Keratinocyte (primary cell): ENCODE measurements around the gene DNAH12. TPM values are rescaled to one million over a fixed set of nuclear protein-coding genes. Genes with fewer than 3 reads are reported as not detected.

ENCODE experiments used
- DNase-seq: peaks from one replicate; pipeline ENCODE4 v3.0.0-alpha.2; 2011; ENCODE audit warnings: low read depth, missing footprints, low spot score
- FAIRE-seq: peaks from 2 replicates; lab custom pipeline; 2011; peaks lifted over from hg19 to GRCh38; lab: Jason Lieb, UNC
- H2AFZ ChIP-seq: 2 replicates; pipeline ENCODE4 v1.6.0; 2012; ENCODE audit warnings: low read length, control low read depth, inconsistent platforms; ENCODE audit not compliant: control insufficient read depth
- H3K27ac ChIP-seq: 2 replicates; pipeline ENCODE4 v1.5.1; 2011; ENCODE audit warnings: low read length; ENCODE audit not compliant: control insufficient read depth, insufficient read depth
- H3K27me3 ChIP-seq: 3 replicates; pipeline ENCODE4 v1.6.0; 2011; ENCODE audit warnings: low read length; ENCODE audit not compliant: control insufficient read depth, insufficient read depth; ENCODE audit errors: extremely low read depth
- H3K36me3 ChIP-seq, 2 experiments: 2 replicates in 1 of 2; 3 replicates in 1 of 2; pipeline ENCODE4 v1.5.1; 2011; ENCODE audit warnings: low read length in 2 of 2, mild to moderate bottlenecking in 1 of 2; ENCODE audit not compliant: control insufficient read depth in 2 of 2, insufficient read depth in 2 of 2; ENCODE audit errors: extremely low read depth in 1 of 2
- H3K4me1 ChIP-seq: 3 replicates; pipeline ENCODE4 v1.5.1; 2011; ENCODE audit warnings: low read length; ENCODE audit not compliant: control insufficient read depth, insufficient read depth; ENCODE audit errors: extremely low read depth
- H3K4me2 ChIP-seq: 3 replicates; pipeline ENCODE4 v1.6.0; 2011; ENCODE audit warnings: low read depth, low read length; ENCODE audit not compliant: control insufficient read depth, insufficient read depth; ENCODE audit errors: extremely low read depth
- H3K4me3 ChIP-seq, 3 experiments: fragments of 200-600 bp in 1 of 3; sonication (generic) in 1 of 3; 2 replicates in 2 of 3; 3 replicates in 1 of 3; pipeline ENCODE4 v1.5.1; 2011 to 2016; ENCODE audit warnings: low read length in 3 of 3, mild to moderate bottlenecking in 3 of 3, control low read depth in 2 of 3, inconsistent platforms in 1 of 3, low read depth in 1 of 3, mixed read lengths in 1 of 3, mixed run types in 1 of 3, moderate library complexity in 1 of 3; ENCODE audit not compliant: control insufficient read depth in 2 of 3, insufficient read depth in 2 of 3; ENCODE audit errors: extremely low read depth in 1 of 3
- H3K79me2 ChIP-seq: 2 replicates; pipeline ENCODE4 v1.6.0; 2012; ENCODE audit warnings: low read length; ENCODE audit not compliant: control insufficient read depth, insufficient read depth
- H3K9ac ChIP-seq: 3 replicates; pipeline ENCODE4 v1.6.0; 2011; ENCODE audit warnings: low read length; ENCODE audit not compliant: control insufficient read depth, insufficient read depth; ENCODE audit errors: extremely low read depth
- H3K9me1 ChIP-seq: 3 replicates; pipeline ENCODE4 v1.6.0; 2011; ENCODE audit warnings: low read length; ENCODE audit not compliant: control insufficient read depth, insufficient read depth; ENCODE audit errors: extremely low read depth
- H3K9me3 ChIP-seq: 2 replicates; pipeline ENCODE4 v1.5.1; 2012; ENCODE audit warnings: low read depth, low read length; ENCODE audit not compliant: control insufficient read depth
- H4K20me1 ChIP-seq: 3 replicates; pipeline ENCODE4 v1.6.0; 2011; ENCODE audit warnings: low read length; ENCODE audit not compliant: control insufficient read depth, insufficient read depth; ENCODE audit errors: extremely low read depth
- EZH2 ChIP-seq: IDR thresholded peaks from one replicate; pipeline ENCODE4 v1.6.1; 2012; ENCODE audit warnings: inconsistent platforms, mild to moderate bottlenecking, low read length, moderate library complexity
- dilution Hi-C: fragments of 300-500 bp; cut with MboI; formaldehyde crosslinking; loops from one replicate; pipeline ENCODE4 v1.7.0; 2020; ENCODE audit warnings: low sequenced_read_pairs; ENCODE audit not compliant: extremely low pct_ligation_motif_present
- polyA plus RNA-seq, 5 experiments: library from polyadenylated mRNA; depleted of rRNA in 3 of 5; stranded (reverse) in 3 of 5; stranded (forward) in 1 of 5; unstranded in 1 of 5; fragments of >200 nt; gene quantifications; 1 replicate in 1 of 5; 2 replicates in 3 of 5; 3 replicates in 1 of 5; pipeline versions ENCODE4 v1.2.1 to v1.2.3, GENCODE V29; 2011 to 2012; ENCODE audit warnings: missing spikeins in 2 of 5, low read depth in 1 of 5, low replicate concordance in 1 of 5
- TF ChIP-seq, protein P1 (sequence below), 3 experiments: IDR thresholded peaks in 1 of 3; conservative IDR thresholded peaks in 1 of 3; optimal IDR thresholded peaks in 1 of 3; 2 replicates in 2 of 3; 3 replicates in 1 of 3; pipeline versions ENCODE3 to v1.5.1; 2011; ENCODE audit warnings: low read length in 3 of 3, mild to moderate bottlenecking in 3 of 3, moderate library complexity in 2 of 3, control low read depth in 1 of 3, inconsistent platforms in 1 of 3; ENCODE audit not compliant: insufficient read depth in 2 of 3; ENCODE audit errors: extremely low read depth in 1 of 3

The DNAH12 gene
- polyA plus RNA-seq, 1 donor (not counting 4 experiments of a cell fraction or from before 2014, with no cell fraction given), result not detected

DNA sequence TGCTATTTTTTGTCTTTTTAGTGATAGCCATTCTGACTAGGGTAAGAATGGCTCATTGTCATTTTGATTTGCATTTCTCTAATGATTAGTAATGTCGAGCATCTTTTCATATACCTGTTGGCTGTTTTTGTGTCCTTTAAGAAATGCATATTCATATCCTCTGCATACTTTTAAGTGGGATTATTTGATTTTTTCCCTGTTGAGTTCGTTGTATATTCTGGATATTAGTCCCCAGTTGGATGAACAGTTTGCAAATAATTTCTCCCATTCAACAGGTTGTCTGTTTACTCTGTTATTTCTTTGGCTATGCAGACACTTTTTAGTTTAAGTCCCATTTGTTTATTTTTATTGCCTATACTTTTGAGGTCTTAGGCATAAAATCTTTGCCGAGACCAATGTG lies 282.2 kb downstream of the DNAH12 start:
- dilution Hi-C loops, result no loop called here
- peaks cover 3 to 8% of the 10 kb centered on the region in 2 experiments for H3K36me3 ChIP-seq

DNA sequence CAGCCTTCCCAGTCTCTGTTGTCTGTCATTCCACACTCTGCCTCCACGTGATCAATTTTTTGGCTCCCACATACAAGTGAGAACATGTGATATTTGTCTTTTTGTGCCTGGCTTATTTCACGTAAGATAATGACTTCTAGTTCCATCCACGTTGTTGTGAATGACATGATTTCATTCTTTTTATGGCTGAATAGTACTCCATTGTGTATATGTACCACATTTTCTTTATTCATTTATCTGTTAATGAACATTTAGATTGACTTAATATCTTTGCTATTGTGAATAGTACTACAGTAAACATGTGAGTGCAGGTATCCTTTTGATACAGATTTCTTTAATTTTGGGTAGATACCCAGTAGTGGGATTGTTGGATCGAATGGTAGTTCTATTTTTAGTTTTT lies 283.0 kb downstream of the DNAH12 start:
- peaks cover 3 to 8% of the 10 kb centered on the region in 2 experiments for H3K36me3 ChIP-seq
- dilution Hi-C loops, result no loop called here
- no peak overlapping the region for H3K4me2 ChIP-seq
- no peak overlapping the region for H3K9ac ChIP-seq
- FAIRE-seq, result no peak
- H3K4me1 ChIP-seq, result no peaks in the 10 kb centered on the region
- H3K4me3 ChIP-seq, result no peak overlapping the region
- DNase-seq, result no peak
- no peaks in the 10 kb centered on the region for H3K79me2 ChIP-seq
- H3K9me3 ChIP-seq, result no peaks in the 10 kb centered on the region
- no peaks in the 10 kb centered on the region for H3K27me3 ChIP-seq
- no peak overlapping the region for H2AFZ ChIP-seq
- H3K9me1 ChIP-seq, result no peaks in the 10 kb centered on the region
- no peaks in the 10 kb centered on the region for H4K20me1 ChIP-seq
- H3K27ac ChIP-seq, result no peak overlapping the region
- TF ChIP-seq EZH2, result no peak
- TF ChIP-seq, protein P1, sequence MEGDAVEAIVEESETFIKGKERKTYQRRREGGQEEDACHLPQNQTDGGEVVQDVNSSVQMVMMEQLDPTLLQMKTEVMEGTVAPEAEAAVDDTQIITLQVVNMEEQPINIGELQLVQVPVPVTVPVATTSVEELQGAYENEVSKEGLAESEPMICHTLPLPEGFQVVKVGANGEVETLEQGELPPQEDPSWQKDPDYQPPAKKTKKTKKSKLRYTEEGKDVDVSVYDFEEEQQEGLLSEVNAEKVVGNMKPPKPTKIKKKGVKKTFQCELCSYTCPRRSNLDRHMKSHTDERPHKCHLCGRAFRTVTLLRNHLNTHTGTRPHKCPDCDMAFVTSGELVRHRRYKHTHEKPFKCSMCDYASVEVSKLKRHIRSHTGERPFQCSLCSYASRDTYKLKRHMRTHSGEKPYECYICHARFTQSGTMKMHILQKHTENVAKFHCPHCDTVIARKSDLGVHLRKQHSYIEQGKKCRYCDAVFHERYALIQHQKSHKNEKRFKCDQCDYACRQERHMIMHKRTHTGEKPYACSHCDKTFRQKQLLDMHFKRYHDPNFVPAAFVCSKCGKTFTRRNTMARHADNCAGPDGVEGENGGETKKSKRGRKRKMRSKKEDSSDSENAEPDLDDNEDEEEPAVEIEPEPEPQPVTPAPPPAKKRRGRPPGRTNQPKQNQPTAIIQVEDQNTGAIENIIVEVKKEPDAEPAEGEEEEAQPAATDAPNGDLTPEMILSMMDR (optimal IDR thresholded peaks at IDR 0.05 in 1 of 3, IDR thresholded peaks at IDR 0.05 in 1 of 3, conservative IDR thresholded peaks at IDR 0.05 in 1 of 3; ENCODE audit: extremely low read depth in 1 of 3, insufficient read depth in 2 of 3, low read length in 3 of 3), result no peak

More for the DNA sequence above, 282.2 kb downstream of the DNAH12 start:
- Histone ChIP-seq H2AFZ (no peak overlapping the region), H3K4me1 (no peaks in the 10 kb centered on the region), H3K27ac (no peak overlapping the region), H3K4me2 (no peak overlapping the region), H3K27me3 (no peaks in the 10 kb centered on the region), H3K9ac (no peak overlapping the region), H3K9me1 (no peaks in the 10 kb centered on the region), H3K4me3 (no peak overlapping the region), H4K20me1 (no peaks in the 10 kb centered on the region), H3K9me3 (no peaks in the 10 kb centered on the region), H3K79me2 (no peaks in the 10 kb centered on the region)
- TF ChIP-seq EZH2, result no peak
- TF ChIP-seq, protein P1 (optimal IDR thresholded peaks at IDR 0.05 in 1 of 3, IDR thresholded peaks at IDR 0.05 in 1 of 3, conservative IDR thresholded peaks at IDR 0.05 in 1 of 3; ENCODE audit: extremely low read depth in 1 of 3, insufficient read depth in 2 of 3, low read length in 3 of 3), result no peak
- FAIRE-seq (no peak), DNase-seq (no peak)
